Right ventricle myocardium superior (tissue), 1 donor: ENCODE data around the gene CAMKK2. TPM values are rescaled to one million over a fixed set of nuclear protein-coding genes. Genes with fewer than 3 reads are reported as not detected.
"Not testable (repeated sequence)": the region's sequence is repeated elsewhere in the genome, so short reads cannot be mapped to it uniquely, and the experiment has no call there.

ENCODE experiments used
- ATAC-seq: fragments of 200-7000 bp; cut with Tn5 transposase; one replicate; pipeline ENCODE4 v1.9.1; 2020; ENCODE audit warnings: mild to moderate bottlenecking; ENCODE audit not compliant: poor library complexity
- DNase-seq: peaks from one replicate; pipeline ENCODE4 v3.0.0-alpha.2; 2020
- intact Hi-C: fragments of 100-400 bp; cut with DNase I; formaldehyde crosslinking; loops from one replicate; pipeline ENCODE4 v1.11.2; 2022
- total RNA-seq: library from RNA; stranded (reverse); fragmentation: NEBNext Ultra II Directional; extraction: Animal tissue kit (Norgen Biotek cat#: 25700); gene quantifications from one replicate; pipeline ENCODE4 v1.2.1, GENCODE V29; 2021
- donor health status: DM: no; HTN: yes; CAD: no; lungs with severe emphysema.

The CAMKK2 gene
- total RNA-seq, 1 donor from 2014 or later = 14.8 TPM

- intact Hi-C loops = no loop called here
- ATAC-seq (peak; percentile 54), DNase-seq (no peak)
Observed at GRCh38 chr12:121214855-121215745, 81.4 kb downstream of the CAMKK2 start.

DNA sequence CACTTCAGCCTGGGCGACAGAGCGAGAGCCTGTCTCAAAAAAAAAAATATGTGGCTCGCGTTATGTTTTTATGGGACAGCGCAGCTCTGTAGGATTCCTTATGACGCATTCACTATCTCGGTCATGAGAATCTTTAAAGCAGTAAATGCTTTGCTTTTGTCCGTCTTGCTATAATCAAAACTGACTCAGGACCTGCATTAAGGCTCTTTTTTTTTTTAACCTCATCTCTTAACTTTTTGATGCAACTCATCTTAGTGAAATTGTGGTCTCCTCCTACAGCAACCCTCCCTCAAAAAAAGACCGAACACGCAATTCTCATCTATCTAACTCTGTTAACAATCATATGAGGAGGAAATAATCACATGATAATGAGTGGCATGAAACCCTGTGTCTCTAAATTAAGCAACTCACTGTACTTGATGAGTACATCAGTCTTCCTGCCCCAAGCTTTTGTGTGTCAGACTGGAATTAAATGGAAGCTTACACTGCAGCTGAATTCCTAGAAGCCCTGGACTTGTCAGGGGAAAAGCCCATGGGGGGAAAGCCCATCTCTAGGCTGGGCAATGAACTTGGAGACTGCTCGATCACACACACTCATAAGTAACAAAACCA is 82.2 kb downstream of the CAMKK2 start:
- ATAC-seq = no peak
- intact Hi-C loops = no loop called here
- DNase-seq = no peak

GRCh38 chr12:121212875-121213274 is 83.6 kb downstream of the CAMKK2 start:
- DNase-seq = no peak
- intact Hi-C loops = no loop called here
- no peak for ATAC-seq

GRCh38 chr12:121209624-121210572 is 86.6 kb downstream of the CAMKK2 start, which contains the start of gene P2RX4:
Gene P2RX4, plus strand, starts transcription at chr12:121210129. Its CDS starts 36 bp downstream, at chr12:121210165.
- ATAC-seq (peak; percentile 92), DNase-seq (peak; percentile 91)
- intact Hi-C loops = no loop called here

DNA sequence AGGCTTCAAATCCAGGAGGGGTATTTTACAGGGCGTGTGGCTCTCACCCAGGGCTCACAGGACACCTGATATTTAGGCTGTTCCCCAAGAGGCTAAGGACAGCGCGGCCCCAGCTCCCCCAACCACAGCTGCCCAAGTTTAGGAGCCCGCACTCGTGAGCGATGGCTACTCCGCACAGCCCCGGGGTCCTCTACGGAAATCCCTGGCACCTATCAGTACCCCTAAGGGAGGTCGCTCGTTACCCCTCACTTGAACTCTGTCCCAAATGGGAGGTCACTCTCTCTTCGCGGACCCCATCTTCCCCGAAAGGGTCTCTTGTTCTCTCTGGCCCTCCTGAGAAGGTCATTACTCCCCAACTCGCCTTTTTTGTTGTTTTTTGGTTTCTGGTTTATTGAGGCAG is 87.3 kb downstream of the CAMKK2 start:
- intact Hi-C loops = no loop called here
- ATAC-seq (no peak), DNase-seq (no peak)

GRCh38 chr12:121208571-121208970 is 87.9 kb downstream of the CAMKK2 start:
- DNase-seq, intact Hi-C loops: not testable (repeated sequence)

DNA sequence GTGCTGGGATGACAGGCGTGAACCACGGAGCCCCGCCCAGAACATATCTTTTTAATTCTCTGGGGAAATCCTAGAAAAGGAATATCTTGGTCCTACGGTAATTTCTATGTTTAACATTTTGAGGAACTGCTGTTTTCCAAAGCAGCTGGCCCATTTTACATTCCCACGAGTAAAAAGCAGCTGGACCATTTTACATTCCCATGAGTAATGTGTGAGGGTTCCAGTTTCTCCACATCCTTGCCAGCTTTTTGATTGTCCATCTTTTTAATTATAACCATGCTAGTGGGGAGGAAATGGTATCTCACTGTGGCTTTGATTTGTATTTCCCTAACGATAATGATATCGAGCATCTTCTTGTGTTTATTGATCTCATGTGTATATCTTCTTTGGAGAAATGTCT is 91.0 kb downstream of the CAMKK2 start:
- DNase-seq = no peak
- ATAC-seq = no peak
- intact Hi-C loops = no loop called here

More at GRCh38 chr12:121208571-121208970, 87.9 kb downstream of the CAMKK2 start:
- ATAC-seq = not testable (repeated sequence)

- intact Hi-C loops = no loop called here
- ATAC-seq (no peak), DNase-seq (no peak)
Observed at GRCh38 chr12:121203482-121203881, 93.0 kb downstream of the CAMKK2 start.

- intact Hi-C loops = no loop called here
- DNase-seq (no peak), ATAC-seq (peak; percentile 62)
Observed at GRCh38 chr12:121202407-121203355, 93.8 kb downstream of the CAMKK2 start.

DNA sequence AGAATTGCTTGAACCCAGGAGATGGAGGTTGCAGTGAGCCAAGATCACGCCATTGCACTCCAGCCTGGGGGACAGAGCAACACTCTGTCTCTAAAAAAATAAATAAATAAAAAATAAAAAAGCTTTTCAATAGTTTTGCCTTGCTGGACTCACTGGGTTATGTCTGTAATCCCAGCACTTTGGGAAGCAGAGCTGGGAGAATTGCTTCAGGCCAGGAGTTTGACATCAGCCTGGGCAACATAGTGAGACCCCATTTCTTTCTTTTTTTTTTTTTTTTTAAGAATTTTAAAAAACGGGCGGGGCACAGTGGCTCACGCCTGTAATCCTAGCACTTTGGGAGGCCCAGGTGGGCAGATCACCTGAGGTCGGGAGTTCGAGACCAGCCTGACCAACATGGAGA is 95.4 kb downstream of the CAMKK2 start:
- DNase-seq, intact Hi-C loops, ATAC-seq: not testable (repeated sequence)

- DNase-seq (no peak), ATAC-seq (no peak)
- intact Hi-C loops = no loop called here
Observed at GRCh38 chr12:121198949-121199348, 97.6 kb downstream of the CAMKK2 start.

- ATAC-seq (peak; percentile 56), DNase-seq (no peak)
- intact Hi-C loops = no loop called here
Observed at GRCh38 chr12:121196902-121197301, 99.6 kb downstream of the CAMKK2 start.

- intact Hi-C loops = no loop called here
- ATAC-seq (no peak), DNase-seq (no peak)
Observed at GRCh38 chr12:121191151-121191550, 105.4 kb downstream of the CAMKK2 start.

- intact Hi-C loops = no loop called here
Observed at GRCh38 chr12:121190523-121191031, 105.9 kb downstream of the CAMKK2 start.

DNA sequence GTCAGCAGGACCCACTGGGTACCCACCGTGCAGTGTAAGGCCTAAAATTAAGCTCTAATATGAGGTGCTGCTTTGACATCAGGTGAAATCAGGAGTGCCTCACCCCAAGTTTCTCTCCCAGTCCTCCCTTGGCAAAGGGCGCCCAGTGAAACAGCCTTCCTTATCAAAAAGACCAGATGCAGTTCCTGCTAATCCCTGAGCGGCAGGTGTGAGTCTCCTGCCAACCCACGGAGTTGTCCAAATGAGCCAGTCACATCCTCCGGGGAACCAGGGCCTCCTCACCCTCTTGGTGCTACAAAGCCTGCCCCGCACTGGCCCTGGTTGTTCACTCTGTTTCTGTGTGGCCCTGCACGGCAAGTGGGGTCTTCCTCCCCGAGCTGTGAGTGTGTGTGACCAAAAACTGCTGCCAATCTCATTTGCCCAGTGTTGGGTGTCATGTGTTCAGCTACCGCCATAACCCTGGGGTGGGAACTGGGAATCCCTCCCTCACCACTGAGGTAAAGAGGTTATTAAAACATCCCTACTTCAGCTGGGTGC is 106.8 kb downstream of the CAMKK2 start:
- intact Hi-C loops = no loop called here
- ATAC-seq (no peak), DNase-seq (no peak)

More at GRCh38 chr12:121190523-121191031, 105.9 kb downstream of the CAMKK2 start:
- ATAC-seq (no peak), DNase-seq (no peak)

GRCh38 chr12:121189131-121189530 is 107.4 kb downstream of the CAMKK2 start:
- ATAC-seq = no peak
- intact Hi-C loops = no loop called here
- no peak for DNase-seq

DNA sequence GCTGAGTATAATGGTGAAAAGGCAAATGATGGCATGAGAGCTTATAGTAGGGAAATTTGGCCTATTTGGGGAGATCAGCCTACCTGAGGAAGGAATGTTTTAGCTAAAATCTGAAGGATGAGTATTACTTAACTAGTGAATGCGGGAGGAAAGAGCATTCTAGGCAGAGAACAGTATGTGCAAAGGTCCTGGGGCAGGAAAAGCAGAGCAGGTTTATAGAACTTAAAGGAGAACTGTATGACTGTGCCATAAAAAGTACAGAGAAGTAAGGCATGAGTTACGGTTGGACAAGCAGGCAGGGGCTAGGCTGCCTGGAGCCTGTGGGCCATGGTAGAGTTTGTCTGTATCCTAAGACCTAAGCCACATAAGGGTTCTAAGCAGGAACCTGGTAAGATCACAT is 108.3 kb downstream of the CAMKK2 start:
- intact Hi-C loops = no loop called here
- ATAC-seq (no peak), DNase-seq (no peak)
